Measurements from ENCODE around the gene DCANP1.
A peak's percentile ranks its signal among the peaks of the same experiment; 100 is the strongest.
"Not testable (repeated sequence)": the region's sequence is repeated elsewhere in the genome, so short reads cannot be mapped to it uniquely, and the experiment has no call there.

DCANP1 gene
- 0 reads per million in 9 experiments for total RNA-seq

DNA sequence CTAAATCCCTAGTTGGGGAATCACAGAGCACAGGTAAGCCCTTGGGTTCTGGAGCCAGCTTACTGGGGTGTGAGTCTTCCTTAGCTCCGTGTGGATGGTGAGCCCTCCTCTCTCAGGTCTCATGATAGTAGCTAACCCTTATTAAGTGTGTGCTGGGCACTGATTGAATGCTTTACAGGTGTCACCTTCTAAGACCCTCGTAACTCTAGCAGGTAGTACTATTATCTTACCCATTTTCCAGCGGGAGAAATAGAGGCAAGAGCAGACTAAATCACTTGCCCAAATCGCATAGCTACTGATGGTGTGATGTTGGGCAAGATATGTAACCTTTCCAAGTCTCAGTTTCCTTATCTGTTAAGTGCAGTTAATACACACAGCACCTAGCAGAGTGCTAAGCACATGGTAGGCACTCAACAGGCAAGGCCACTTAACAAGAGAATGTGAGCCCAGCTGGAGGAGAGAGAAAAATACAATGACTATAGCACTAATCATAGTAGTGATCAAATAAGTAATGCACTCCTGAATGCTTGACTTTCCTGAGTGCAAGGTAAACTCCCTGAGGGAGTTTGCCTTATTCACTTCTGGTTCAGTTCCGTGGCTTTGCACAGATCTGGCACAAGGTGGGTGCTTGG, at the start of gene DCANP1:
TSS of gene DCANP1 (minus strand) at position 51 of the 632 bp plus-strand sequence. CDS start 240 bp downstream, outside the sequence.
- no peak within 1 kb of the TSS for H3K27ac Mint-ChIP-seq
- no peaks in the 10 kb centered on the region for H3K36me3 Mint-ChIP-seq (ENCODE audit: insufficient read depth)
- DNase-seq (no peak), ATAC-seq (replicated peaks) (no peak)
- no peak within 1 kb of the TSS for H3K4me3 Mint-ChIP-seq
- no peaks in the 10 kb centered on the region for H3K9me3 Mint-ChIP-seq
- H3K27me3 Mint-ChIP-seq, result peaks cover 26 to 78% of the 10 kb centered on the region in 2 donors
- no peaks in the 10 kb centered on the region for H3K4me1 Mint-ChIP-seq (ENCODE audit: low read depth in 2 of 2)

DNA sequence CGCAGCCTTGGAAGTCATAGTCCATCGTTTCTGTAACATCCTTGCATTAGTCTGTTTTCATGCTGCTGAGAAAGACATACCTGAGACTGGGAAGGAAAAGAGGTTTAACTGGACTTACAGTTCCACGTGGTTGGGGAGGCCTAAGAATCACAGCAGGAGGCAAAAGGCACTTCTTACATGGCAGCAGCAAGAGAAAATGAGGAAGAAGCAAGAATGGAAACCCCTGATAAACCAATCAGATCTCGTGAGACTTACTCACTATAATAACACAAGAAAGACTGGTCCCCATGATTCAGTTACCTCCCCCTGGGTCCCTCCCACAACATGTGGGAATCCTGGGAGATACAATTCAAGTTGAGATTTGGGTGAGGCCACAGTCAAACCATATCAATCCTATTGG, 48.4 kb upstream of the DCANP1 start:
- not testable (repeated sequence) for H3K36me3 Mint-ChIP-seq (ENCODE audit: insufficient read depth); H3K4me3 Mint-ChIP-seq; H3K27ac Mint-ChIP-seq; H3K4me1 Mint-ChIP-seq (ENCODE audit: low read depth in 2 of 2); ATAC-seq (replicated peaks); DNase-seq; H3K9me3 Mint-ChIP-seq
- peaks cover 48 to 79% of the 10 kb centered on the region in 2 donors for H3K27me3 Mint-ChIP-seq

DNA sequence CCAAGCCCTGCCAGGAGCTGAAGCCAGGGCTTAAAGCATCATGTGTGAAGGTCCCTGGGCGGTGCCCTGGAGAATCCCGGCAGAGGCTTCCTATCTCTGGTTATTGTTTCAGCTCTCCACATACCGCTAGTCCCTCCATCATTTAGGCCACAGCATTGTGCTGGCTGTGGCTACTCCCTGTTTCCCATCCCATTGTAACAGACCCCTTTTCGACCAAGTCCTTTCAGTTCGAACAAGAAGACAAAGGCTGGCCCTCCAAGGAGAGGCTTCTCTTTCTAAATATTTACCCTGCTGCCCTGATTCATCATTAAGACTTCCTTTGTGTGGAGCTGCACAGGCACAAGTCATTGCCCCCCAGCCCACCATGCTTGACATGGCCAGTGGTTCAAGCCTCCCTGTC, 47.0 kb upstream of the DCANP1 start:
- ATAC-seq (replicated peaks) (no peak), DNase-seq (no peak)
- Mint-ChIP-seq H3K9me3 (no peaks in the 10 kb centered on the region), H3K4me3 (no peak overlapping the region), H3K36me3 (ENCODE audit: insufficient read depth) (no peaks in the 10 kb centered on the region), H3K27ac (no peak overlapping the region), H3K27me3 (peaks cover 55 to 85% of the 10 kb centered on the region in 2 donors), H3K4me1 (ENCODE audit: low read depth in 2 of 2) (peaks cover 3 to 8% of the 10 kb centered on the region in 2 donors)

GRCh38 chr5:135493406-135494180, 46.4 kb upstream of the DCANP1 start:
- peaks cover 4 to 8% of the 10 kb centered on the region in 2 donors for H3K4me1 Mint-ChIP-seq (ENCODE audit: low read depth in 2 of 2)
- no peak overlapping the region for H3K4me3 Mint-ChIP-seq
- DNase-seq (no peak), ATAC-seq (replicated peaks) (no peak)
- H3K9me3 Mint-ChIP-seq, result no peaks in the 10 kb centered on the region
- H3K27ac Mint-ChIP-seq, result no peak overlapping the region
- peaks cover 56 to 85% of the 10 kb centered on the region in 2 donors for H3K27me3 Mint-ChIP-seq
- no peaks in the 10 kb centered on the region for H3K36me3 Mint-ChIP-seq (ENCODE audit: insufficient read depth)

DNA sequence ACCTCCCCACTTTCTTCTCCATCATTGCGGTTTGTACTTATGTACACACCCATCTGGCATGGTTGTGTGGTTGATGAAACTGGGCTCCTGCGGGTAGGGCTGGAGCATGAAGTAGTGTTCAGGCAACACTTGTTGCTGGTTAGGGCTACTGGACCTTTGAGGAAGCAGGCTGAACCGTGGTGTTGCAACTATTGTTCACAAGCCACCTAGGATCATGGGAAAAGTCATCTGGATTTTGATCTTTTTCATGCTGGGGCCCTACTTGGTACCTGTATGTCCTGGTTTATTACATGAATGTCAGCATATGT, 45.1 kb upstream of the DCANP1 start:
- peaks cover 66 to 93% of the 10 kb centered on the region in 2 donors for H3K27me3 Mint-ChIP-seq
- no peak overlapping the region for H3K4me3 Mint-ChIP-seq
- H3K4me1 Mint-ChIP-seq (ENCODE audit: low read depth in 2 of 2), result peaks cover 7 to 8% of the 10 kb centered on the region in 2 donors
- ATAC-seq (replicated peaks) (no peak), DNase-seq (no peak)
- no peaks in the 10 kb centered on the region for H3K36me3 Mint-ChIP-seq (ENCODE audit: insufficient read depth)
- no peaks in the 10 kb centered on the region for H3K9me3 Mint-ChIP-seq
- H3K27ac Mint-ChIP-seq, result no peak overlapping the region

- DNase-seq (no peak), ATAC-seq (replicated peaks) (no peak)
- H3K36me3 Mint-ChIP-seq (ENCODE audit: insufficient read depth), result no peaks in the 10 kb centered on the region
- H3K4me3 Mint-ChIP-seq, result no peak overlapping the region
- H3K9me3 Mint-ChIP-seq, result no peaks in the 10 kb centered on the region
- peaks cover 71 to 93% of the 10 kb centered on the region in 2 donors for H3K27me3 Mint-ChIP-seq
- H3K4me1 Mint-ChIP-seq (ENCODE audit: low read depth in 2 of 2), result peaks cover 7 to 8% of the 10 kb centered on the region in 2 donors
- no peak overlapping the region for H3K27ac Mint-ChIP-seq
Observed at GRCh38 chr5:135491552-135492318, 44.6 kb upstream of the DCANP1 start.

GRCh38 chr5:135491038-135491551, 43.9 kb upstream of the DCANP1 start:
- H3K36me3 Mint-ChIP-seq (ENCODE audit: insufficient read depth), result no peaks in the 10 kb centered on the region
- H3K9me3 Mint-ChIP-seq, result no peaks in the 10 kb centered on the region
- no peak for DNase-seq
- peaks cover 7 to 8% of the 10 kb centered on the region in 2 donors for H3K4me1 Mint-ChIP-seq (ENCODE audit: low read depth in 2 of 2)
- no peak overlapping the region for H3K27ac Mint-ChIP-seq
- ATAC-seq (replicated peaks), result no peak
- H3K4me3 Mint-ChIP-seq, result no peak overlapping the region
- peaks cover 77 to 96% of the 10 kb centered on the region in 2 donors for H3K27me3 Mint-ChIP-seq

GRCh38 chr5:135490245-135491037, 43.3 kb upstream of the DCANP1 start:
- Mint-ChIP-seq H3K9me3 (no peaks in the 10 kb centered on the region), H3K27ac (no peak overlapping the region), H3K4me1 (ENCODE audit: low read depth in 2 of 2) (peaks cover 7 to 8% of the 10 kb centered on the region in 2 donors), H3K27me3 (peaks cover 81 to 100% of the 10 kb centered on the region in 2 donors), H3K36me3 (ENCODE audit: insufficient read depth) (no peaks in the 10 kb centered on the region), H3K4me3 (no peak overlapping the region)
- DNase-seq (no peak), ATAC-seq (replicated peaks) (no peak)

DNA sequence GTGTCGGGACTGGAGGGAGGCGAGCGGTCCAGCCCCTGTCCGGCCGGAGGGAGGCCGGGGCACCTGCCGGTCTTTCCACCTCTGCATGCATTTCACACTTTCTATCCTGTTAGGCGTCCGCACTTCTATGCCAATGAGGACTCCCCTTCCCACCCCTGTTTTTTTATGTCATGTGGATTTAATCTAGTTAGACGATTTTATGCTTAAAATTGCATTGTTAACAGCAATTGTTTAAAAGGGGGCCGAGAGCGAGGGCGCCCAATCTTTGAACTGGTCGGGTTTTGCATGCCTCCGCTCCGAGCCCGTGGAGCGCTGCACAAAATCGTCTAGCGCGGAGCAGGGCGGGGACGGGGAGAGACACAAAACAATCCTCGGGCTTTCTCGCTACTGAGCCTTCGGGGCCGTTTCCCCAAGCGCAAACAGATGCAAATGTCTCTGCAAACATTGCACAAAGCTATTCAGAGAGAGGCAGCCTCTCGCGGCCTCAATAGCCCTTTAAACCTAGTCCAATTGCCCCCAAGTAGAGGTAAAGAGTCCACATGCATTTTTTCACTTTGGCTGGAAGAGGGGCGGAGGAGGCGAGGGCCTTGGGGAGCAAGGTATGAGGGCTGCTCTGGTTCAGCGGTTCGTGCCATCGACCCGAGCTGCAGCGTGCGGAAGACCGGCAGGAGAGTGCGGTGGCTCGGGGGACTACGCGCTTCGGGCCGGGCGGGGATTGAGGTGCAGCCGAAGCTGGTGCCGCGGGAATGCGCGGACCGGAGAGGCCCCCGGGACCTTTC, 42.5 kb upstream of the DCANP1 start:
- no peak overlapping the region for H3K27ac Mint-ChIP-seq
- H3K4me3 Mint-ChIP-seq, result peak overlapping the region in 1 of 2 donors; percentile 56
- H3K4me1 Mint-ChIP-seq (ENCODE audit: low read depth in 2 of 2), result peaks cover 7 to 8% of the 10 kb centered on the region in 2 donors
- H3K27me3 Mint-ChIP-seq, result peaks cover 81 to 100% of the 10 kb centered on the region in 2 donors
- H3K36me3 Mint-ChIP-seq (ENCODE audit: insufficient read depth), result no peaks in the 10 kb centered on the region
- DNase-seq, result no peak
- no peak for ATAC-seq (replicated peaks)
- H3K9me3 Mint-ChIP-seq, result no peaks in the 10 kb centered on the region

DNA sequence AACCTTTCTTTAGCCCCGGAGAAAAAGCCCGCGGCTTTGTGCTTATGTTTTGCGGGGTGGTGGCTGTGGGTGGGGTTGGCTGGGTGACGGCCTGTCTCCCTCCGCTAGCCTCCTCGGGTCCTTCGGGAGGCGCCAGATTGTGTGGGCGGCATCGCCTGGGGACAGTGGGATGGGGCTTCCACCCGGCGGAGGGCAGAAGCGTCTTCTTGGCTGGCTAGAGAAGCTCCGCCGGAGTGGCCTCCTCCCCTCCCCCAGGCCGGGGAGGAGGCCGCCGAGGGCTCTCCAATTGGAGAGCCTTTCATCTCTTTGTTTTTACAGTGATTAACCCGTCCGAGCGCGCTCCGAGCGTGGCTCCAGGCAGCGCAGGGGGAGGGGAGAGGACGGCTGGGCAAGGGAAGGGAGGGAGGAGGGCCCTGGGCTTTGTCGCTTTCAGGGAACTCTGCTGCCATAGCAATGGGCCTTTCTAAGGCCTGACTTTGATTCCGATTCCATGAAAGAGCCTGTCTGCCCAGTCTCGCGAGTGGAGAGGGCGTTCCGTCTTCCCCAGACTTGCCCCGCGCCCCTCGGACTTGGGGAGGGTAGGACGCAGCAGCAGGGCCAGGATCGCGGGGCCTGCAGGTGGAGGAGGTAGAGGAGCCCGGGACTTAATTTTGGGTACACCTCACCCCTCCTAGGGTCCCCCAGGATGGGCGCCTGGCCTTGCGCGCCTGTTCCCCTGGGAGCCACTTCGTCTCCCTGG, 41.7 kb upstream of the DCANP1 start:
- H3K4me1 Mint-ChIP-seq (ENCODE audit: low read depth in 2 of 2), result peaks cover 5 to 7% of the 10 kb centered on the region in 2 donors
- ATAC-seq (replicated peaks), result no peak
- no peak for DNase-seq
- no peak overlapping the region for H3K27ac Mint-ChIP-seq
- H3K27me3 Mint-ChIP-seq, result peaks cover 74 to 96% of the 10 kb centered on the region in 2 donors
- H3K36me3 Mint-ChIP-seq (ENCODE audit: insufficient read depth), result no peaks in the 10 kb centered on the region
- H3K4me3 Mint-ChIP-seq, result no peak overlapping the region
- no peaks in the 10 kb centered on the region for H3K9me3 Mint-ChIP-seq

DNA sequence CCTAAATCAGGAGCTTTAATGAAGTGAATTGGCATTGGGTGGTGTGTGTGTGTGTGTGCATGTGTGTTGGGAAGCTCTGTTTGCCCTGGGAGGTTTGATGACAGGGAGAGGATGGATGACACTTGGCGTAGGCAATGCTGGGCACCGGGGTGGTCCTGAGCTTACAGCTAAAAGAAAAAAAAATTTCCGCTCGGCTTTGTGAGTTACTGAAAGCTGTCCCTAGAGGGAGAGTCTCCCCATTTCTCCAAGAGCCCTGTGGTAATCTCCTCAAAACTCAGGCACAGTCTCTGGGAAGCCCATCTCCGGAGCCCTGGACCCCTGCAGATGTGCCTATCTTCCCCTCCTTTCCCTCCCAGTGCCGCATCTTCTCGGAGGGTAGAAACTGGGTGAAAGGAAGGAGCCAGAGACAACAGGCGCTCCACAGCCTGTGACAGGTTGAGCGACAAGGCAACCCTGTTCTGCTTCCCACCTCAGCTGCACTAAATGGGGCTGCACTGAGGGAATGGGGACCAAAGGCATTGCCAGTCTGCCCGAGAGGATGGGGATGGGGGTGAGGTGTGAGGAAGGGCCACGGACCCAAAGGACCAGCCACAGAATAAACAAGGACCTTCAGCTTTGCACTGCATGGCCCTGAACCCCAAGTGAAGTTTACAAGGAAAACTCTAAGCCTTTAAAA, 40.8 kb upstream of the DCANP1 start:
- no peak overlapping the region for H3K27ac Mint-ChIP-seq
- peaks cover 70 to 94% of the 10 kb centered on the region in 2 donors for H3K27me3 Mint-ChIP-seq
- H3K36me3 Mint-ChIP-seq (ENCODE audit: insufficient read depth), result no peaks in the 10 kb centered on the region
- no peak overlapping the region for H3K4me3 Mint-ChIP-seq
- peaks cover 5 to 7% of the 10 kb centered on the region in 2 donors for H3K4me1 Mint-ChIP-seq (ENCODE audit: low read depth in 2 of 2)
- ATAC-seq (replicated peaks), result no peak
- no peaks in the 10 kb centered on the region for H3K9me3 Mint-ChIP-seq
- no peak for DNase-seq
